IMR-90 (cell line): ENCODE data around the gene PLCD1. TPM values are rescaled to one million over a fixed set of nuclear protein-coding genes. Genes with fewer than 3 reads are reported as not detected.

Source experiments
- ATAC-seq: fragments of 200-7000 bp; cut with Tn5 transposase; 2 replicates; pipeline ENCODE4 v1.9.1; 2020; ENCODE audit warnings: low read depth, mild to moderate bottlenecking, moderate library complexity
- BruUV-seq: library from RNA; stranded (reverse); fragments of 400-500 nt; replicated peaks from 2 replicates; lab custom pipeline; 2021; lab: Mats Ljungman, UMichigan
- CTCF ChIA-PET: fragments of 300-600 bp; formaldehyde crosslinking; extraction: SDS; loops from one replicate; lab custom pipeline; 2021; ENCODE audit warnings: antibody characterized with exemption; lab: Yijun Ruan, JAX
- POLR2A ChIA-PET: fragments of 300-600 bp; sonication (Branson Sonifier 250); formaldehyde crosslinking; loops from one replicate; lab custom pipeline; 2022; ENCODE audit warnings: antibody characterized with exemption; ENCODE audit not compliant: unreplicated experiment; lab: Charles Lee
- DNase-seq: peaks from one replicate; pipeline ENCODE4 v3.0.0; 2013
- H2AFZ ChIP-seq: replicated peaks from 2 replicates; pipeline ENCODE3; 2013; ENCODE audit warnings: low read length, mild to moderate bottlenecking; ENCODE audit not compliant: poor library complexity
- H2AK5ac ChIP-seq: 2 replicates; pipeline ENCODE4 v1.6.1; 2013; ENCODE audit warnings: low read depth, low read length, inconsistent platforms
- H2AK9ac ChIP-seq: replicated peaks from 2 replicates; pipeline ENCODE3; 2013; ENCODE audit warnings: mild to moderate bottlenecking, low read depth, low read length, moderate library complexity; ENCODE audit not compliant: poor library complexity
- H2BK120ac ChIP-seq: 2 replicates; pipeline ENCODE4 v1.6.1; 2013; ENCODE audit warnings: low read depth, low read length, inconsistent platforms
- H2BK15ac ChIP-seq: 3 replicates; pipeline ENCODE4 v1.6.1; 2013; ENCODE audit warnings: low read depth, low read length, inconsistent platforms
- H2BK20ac ChIP-seq: 2 replicates; pipeline ENCODE4 v1.6.1; 2013; ENCODE audit warnings: low read depth, mild to moderate bottlenecking, inconsistent platforms, low read length, moderate library complexity
- H2BK5ac ChIP-seq: 2 replicates; pipeline ENCODE4 v1.6.1; 2013; ENCODE audit warnings: mild to moderate bottlenecking, low read depth, low read length, inconsistent platforms; ENCODE audit not compliant: poor library complexity, severe bottlenecking
- H3K14ac ChIP-seq: replicated peaks from 2 replicates; pipeline ENCODE4 v1.6.1; 2013; ENCODE audit warnings: low read depth, low read length, inconsistent platforms
- H3K18ac ChIP-seq: 2 replicates; pipeline ENCODE4 v1.6.1; 2013; ENCODE audit warnings: low read depth, low read length, control low read depth
- H3K23ac ChIP-seq: 2 replicates; pipeline ENCODE4 v1.6.1; 2013; ENCODE audit warnings: low read depth, low read length, inconsistent platforms
- H3K27ac ChIP-seq: 2 replicates; pipeline ENCODE4 v1.5.1; 2013; ENCODE audit warnings: mild to moderate bottlenecking, control low read depth, low read length; ENCODE audit not compliant: insufficient read depth
- H3K27me3 ChIP-seq: 2 replicates; pipeline ENCODE4 v1.6.1; 2013; ENCODE audit warnings: low read length; ENCODE audit not compliant: control insufficient read depth, insufficient read depth
- H3K36me3 ChIP-seq: 2 replicates; pipeline ENCODE4 v1.6.1; 2013; ENCODE audit warnings: low read length, mixed read lengths; ENCODE audit not compliant: control insufficient read depth, insufficient read depth
- H3K4ac ChIP-seq: 2 replicates; pipeline ENCODE4 v1.6.1; 2013; ENCODE audit warnings: low read depth, low read length, inconsistent platforms
- H3K4me1 ChIP-seq: 2 replicates; pipeline ENCODE4 v1.6.1; 2013; ENCODE audit warnings: low read length, mixed read lengths; ENCODE audit not compliant: control insufficient read depth, insufficient read depth
- H3K4me2 ChIP-seq: 2 replicates; pipeline ENCODE4 v1.6.1; 2013; ENCODE audit warnings: low read depth, mild to moderate bottlenecking, control low read depth, low read length, moderate library complexity
- H3K4me3 ChIP-seq: 2 replicates; pipeline ENCODE4 v1.5.1; 2013; ENCODE audit warnings: low read depth, mild to moderate bottlenecking, control low read depth, low read length, moderate library complexity; ENCODE audit not compliant: insufficient read depth
- H3K56ac ChIP-seq: 2 replicates; pipeline ENCODE4 v1.6.1; 2013; ENCODE audit warnings: low read length, inconsistent platforms; ENCODE audit not compliant: insufficient read depth; ENCODE audit errors: extremely low read depth
- H3K79me1 ChIP-seq, 2 experiments: 2 replicates each; pipeline ENCODE4 v1.6.1; 2013; ENCODE audit warnings: low read length in 2 of 2, inconsistent platforms in 1 of 2, low read depth in 1 of 2
- H3K9ac ChIP-seq: 2 replicates; pipeline ENCODE4 v1.6.1; 2013; ENCODE audit warnings: low read depth, low read length, control low read depth
- H3K9me1 ChIP-seq: 2 replicates; pipeline ENCODE4 v1.6.1; 2013; ENCODE audit warnings: low read length, inconsistent platforms; ENCODE audit not compliant: insufficient read depth
- H3K9me3 ChIP-seq: 2 replicates; pipeline ENCODE4 v1.6.1; 2013; ENCODE audit warnings: low read length; ENCODE audit not compliant: control insufficient read depth, insufficient read depth
- H4K20me1 ChIP-seq: 2 replicates; pipeline ENCODE4 v1.6.1; 2013; ENCODE audit warnings: low read length, inconsistent platforms; ENCODE audit not compliant: insufficient read depth
- H4K5ac ChIP-seq: 2 replicates; pipeline ENCODE4 v1.6.1; 2013; ENCODE audit warnings: mild to moderate bottlenecking, low read depth, low read length, control low read depth
- H4K8ac ChIP-seq, 2 experiments: 2 replicates each; pipeline ENCODE4 v1.6.1; 2013; ENCODE audit warnings: low read depth in 2 of 2, low read length in 2 of 2, control low read depth in 1 of 2, inconsistent platforms in 1 of 2
- H4K91ac ChIP-seq: 2 replicates; pipeline ENCODE4 v1.6.1; 2013; ENCODE audit warnings: low read depth, low read length, inconsistent platforms; ENCODE audit not compliant: insufficient read depth
- BHLHE40 ChIP-seq: fragments of 150-350 bp; IDR thresholded peaks from 2 replicates; pipeline ENCODE4 v1.6.1; 2016; ENCODE audit warnings: mild to moderate bottlenecking, low read depth, low read length
- FOS ChIP-seq: fragments of 150-350 bp; IDR thresholded peaks from 2 replicates; pipeline ENCODE4 v1.6.1; 2016; ENCODE audit warnings: low read depth, low read length
- MAFK ChIP-seq: IDR thresholded peaks from 2 replicates; pipeline ENCODE4 v1.6.1; 2012; ENCODE audit warnings: low read depth, low read length, improper control_type of control experiment
- MAZ ChIP-seq: IDR thresholded peaks from 2 replicates; pipeline ENCODE4 v1.6.1; 2012; ENCODE audit warnings: low read depth, mild to moderate bottlenecking, low read length, improper control_type of control experiment, moderate library complexity, borderline replicate concordance
- MXI1 ChIP-seq: IDR thresholded peaks from 2 replicates; pipeline ENCODE4 v1.6.1; 2012; ENCODE audit warnings: low read depth, mild to moderate bottlenecking, low read length, moderate library complexity, borderline replicate concordance
- POLR2A ChIP-seq: IDR thresholded peaks from 2 replicates; pipeline ENCODE4 v1.6.1; 2012; ENCODE audit warnings: mild to moderate bottlenecking, low read depth, low read length
- RAD21 ChIP-seq: IDR thresholded peaks from 2 replicates; pipeline ENCODE4 v1.6.1; 2012; ENCODE audit warnings: low read length, improper control_type of control experiment
- RCOR1 ChIP-seq: IDR thresholded peaks from 2 replicates; pipeline ENCODE4 v1.6.1; 2012; ENCODE audit warnings: mild to moderate bottlenecking, low read length, improper control_type of control experiment; ENCODE audit not compliant: insufficient replicate concordance
- RFX5 ChIP-seq: IDR thresholded peaks from 2 replicates; pipeline ENCODE4 v1.8.0; 2012; ENCODE audit warnings: low read depth, mild to moderate bottlenecking, low read length, moderate library complexity
- SMC3 ChIP-seq: fragments of 150-350 bp; IDR thresholded peaks from 2 replicates; pipeline ENCODE4 v1.6.1; 2016; ENCODE audit warnings: low read depth, mild to moderate bottlenecking, antibody characterized with exemption, low read length, moderate library complexity
- WGBS, 2 experiments: methylation state at CpG; one replicate each; pipeline versions ENCODE4 v1.1.5 to v1.1.7; 2013; ENCODE audit warnings: missing lambda C conversion rate in 2 of 2; ENCODE audit not compliant: insufficient read length in 1 of 2; ENCODE audit errors: extremely low coverage in 2 of 2; 5-methylcytosine and 5-hydroxymethylcytosine counted together
- dilution Hi-C: fragments of 300-500 bp; cut with HindIII; formaldehyde crosslinking; loops from one replicate; pipeline ENCODE4 v1.14.3; 2018; ENCODE audit warnings: low sequenced_read_pairs; ENCODE audit not compliant: unreplicated experiment
- in situ Hi-C: fragments of 300-500 bp; cut with MboI; formaldehyde crosslinking; loops from 3 replicates; pipeline ENCODE4 v1.14.3; 2019; ENCODE audit warnings: low sequenced_read_pairs, inconsistent platforms, mixed read lengths
- intact Hi-C: fragments of 100-400 bp; cut with micrococcal nuclease; formaldehyde crosslinking; loops from 2 replicates; pipeline ENCODE4 v1.10.0; 2022
- polyA plus RNA-seq, 3 experiments: library from polyadenylated mRNA; depleted of rRNA; stranded (reverse); fragments of >200 nt; gene quantifications; 2 replicates each; pipeline ENCODE4 v1.2.3, GENCODE V29; 2012; ENCODE audit warnings: low replicate concordance in 1 of 3
- total RNA-seq: library from RNA; depleted of rRNA; stranded (reverse); fragments of >200 nt; gene quantifications from 2 replicates; pipeline ENCODE4 v1.2.3, GENCODE V29; 2012
- TF ChIP-seq, protein P1 (sequence below): fragments of 150-350 bp; IDR thresholded peaks from 2 replicates; pipeline ENCODE4 v1.6.1; 2017; ENCODE audit warnings: mild to moderate bottlenecking, antibody characterized with exemption, low read length, low read depth

The PLCD1 gene
- total and polyA plus RNA-seq, 2 of the 4 experiments (the other 2 are of a cell fraction), result 14.9 to 16.3 TPM

DNA sequence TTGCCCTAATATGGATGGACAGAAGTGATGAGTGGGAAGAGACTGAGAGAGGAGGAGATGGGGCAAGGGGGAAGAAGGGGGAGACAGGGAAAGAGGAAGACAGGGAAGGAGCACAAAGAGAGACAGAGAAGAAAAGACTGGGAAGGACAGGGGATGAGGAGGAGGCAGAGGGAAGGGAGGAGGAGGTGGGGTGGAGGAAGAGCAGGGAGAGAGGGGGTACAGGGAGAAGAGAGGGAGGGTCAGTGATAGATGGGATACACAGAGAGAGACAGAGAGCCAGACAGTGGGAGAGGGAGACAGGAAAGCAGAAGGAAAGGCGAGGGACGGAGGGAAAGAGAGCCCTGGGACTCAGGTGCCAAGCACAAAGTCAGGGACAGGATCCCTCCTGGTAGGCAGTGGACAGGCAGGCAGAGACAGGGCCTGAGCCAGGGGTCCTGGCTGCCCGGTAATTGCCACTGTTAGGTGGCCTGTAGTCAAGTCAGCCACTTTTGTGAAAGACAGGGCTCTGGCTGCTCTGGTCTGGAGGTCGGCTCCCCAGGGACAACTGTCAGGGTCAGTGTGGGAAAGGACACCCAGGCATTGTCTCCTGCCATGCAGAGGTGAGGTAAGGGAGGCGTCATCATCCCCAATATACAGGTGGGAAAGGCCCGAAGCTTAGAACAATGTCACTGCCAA is 29.1 kb downstream of the PLCD1 start:
- H3K56ac ChIP-seq, result no peak overlapping the region
- H4K91ac ChIP-seq, result no peak overlapping the region
- peaks cover 18% of the 10 kb centered on the region for H3K9me1 ChIP-seq
- no peak overlapping the region for H3K27ac ChIP-seq
- intact Hi-C loops, result no loop called here
- no peak overlapping the region for H2AK5ac ChIP-seq
- H3K4ac ChIP-seq, result no peak overlapping the region
- H4K8ac ChIP-seq, result no peak overlapping the region
- H2AFZ ChIP-seq, result no peak overlapping the region
- no peak for DNase-seq
- H3K4me1 ChIP-seq, result peaks cover 10% of the 10 kb centered on the region
- dilution Hi-C loops, result no loop called here
- CTCF ChIA-PET, result no interaction called here
- no peaks in the 10 kb centered on the region for H3K9me3 ChIP-seq
- no peaks in the 10 kb centered on the region for H3K27me3 ChIP-seq
- no peak overlapping the region for H2BK15ac ChIP-seq
- no TSS peak for BruUV-seq
- no peak overlapping the region for H4K5ac ChIP-seq
- 82% methylated on average over 3 of the region's 6 CpGs; no CpG with 5 or more reads in 1 of the 2 experiments for WGBS, 2 experiments
- H3K79me1 ChIP-seq, result peaks cover 3 to 16% of the 10 kb centered on the region in 2 experiments; a peak in 2 of 4 replicates
- no peak overlapping the region for H3K14ac ChIP-seq
- no peak for TF ChIP-seq POLR2A
- TF ChIP-seq MXI1, result no peak
- TF ChIP-seq FOS, result no peak
- no peak for TF ChIP-seq RFX5
- no peak for TF ChIP-seq RCOR1
- no peak for TF ChIP-seq RAD21
- no peak for TF ChIP-seq SMC3
- TF ChIP-seq MAZ, result no peak
- TF ChIP-seq BHLHE40, result no peak
- no peak for TF ChIP-seq MAFK
- TF ChIP-seq, protein P1, sequence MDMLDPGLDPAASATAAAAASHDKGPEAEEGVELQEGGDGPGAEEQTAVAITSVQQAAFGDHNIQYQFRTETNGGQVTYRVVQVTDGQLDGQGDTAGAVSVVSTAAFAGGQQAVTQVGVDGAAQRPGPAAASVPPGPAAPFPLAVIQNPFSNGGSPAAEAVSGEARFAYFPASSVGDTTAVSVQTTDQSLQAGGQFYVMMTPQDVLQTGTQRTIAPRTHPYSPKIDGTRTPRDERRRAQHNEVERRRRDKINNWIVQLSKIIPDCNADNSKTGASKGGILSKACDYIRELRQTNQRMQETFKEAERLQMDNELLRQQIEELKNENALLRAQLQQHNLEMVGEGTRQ, result no peak
- H2BK120ac ChIP-seq, result no peak overlapping the region
- H3K4me2 ChIP-seq, result no peak overlapping the region
- H3K4me3 ChIP-seq, result no peak overlapping the region
- H2AK9ac ChIP-seq, result no peak overlapping the region
- no peak overlapping the region for H2BK20ac ChIP-seq
- no peak overlapping the region for H3K23ac ChIP-seq
- no peak overlapping the region for H3K18ac ChIP-seq
- no peak for ATAC-seq
- H2BK5ac ChIP-seq, result no peak overlapping the region
- peaks cover 10% of the 10 kb centered on the region for H3K36me3 ChIP-seq
- in situ Hi-C loops, result no loop called here
- no peak overlapping the region for H3K9ac ChIP-seq
- H4K20me1 ChIP-seq, result peaks cover 8% of the 10 kb centered on the region; the same call in 1 of the 2 replicates
- POLR2A ChIA-PET, result no interaction called here
